ENCODE data around the gene COQ8A. TPM values are rescaled to one million over a fixed set of nuclear protein-coding genes. Genes with fewer than 3 reads are reported as not detected.

The COQ8A gene
- polyA plus RNA-seq, 1 donor from 2014 or later = 13.2 TPM

- no peak overlapping the region for H3K27ac ChIP-seq (ENCODE audit: low read length)
Observed at GRCh38 chr1:227004796-227005195, 64.7 kb downstream of the COQ8A start.

GRCh38 chr1:227006226-227006796 is 66.2 kb downstream of the COQ8A start:
- no peaks in the 10 kb centered on the region for H3F3A ChIP-seq (ENCODE audit: insufficient read depth, low read length, poor library complexity, severe bottlenecking)
- no peak overlapping the region for H3K4me2 ChIP-seq (ENCODE audit: low read length)
- H3K27ac ChIP-seq (ENCODE audit: low read length) = no peak overlapping the region
- H3K79me2 ChIP-seq (replicated peaks; ENCODE audit: insufficient read depth, low read length) = no peaks in the 10 kb centered on the region
- H3K9ac ChIP-seq (ENCODE audit: low read length) = no peak overlapping the region
- peaks cover 3% of the 10 kb centered on the region for H3K36me3 ChIP-seq (ENCODE audit: insufficient read depth, low read length)
- no peak overlapping the region for H3K4me3 ChIP-seq (ENCODE audit: low read length)
- no peaks in the 10 kb centered on the region for H3K9me3 ChIP-seq (ENCODE audit: low read length)
- H3K27me3 ChIP-seq (ENCODE audit: insufficient read depth, low read depth, low read length) = no peaks in the 10 kb centered on the region
- no peaks in the 10 kb centered on the region for H3K9me2 ChIP-seq (ENCODE audit: insufficient read depth, low read length)
- H2AFZ ChIP-seq (ENCODE audit: low read depth, low read length) = no peak overlapping the region
- no peaks in the 10 kb centered on the region for H4K20me1 ChIP-seq (ENCODE audit: insufficient read depth)
- no peak for TF ChIP-seq RAD21 (conservative IDR thresholded peaks at IDR 0.05)
- TF ChIP-seq CTCF (IDR thresholded peaks at IDR 0.05; ENCODE audit: poor library complexity, severe bottlenecking) = no peak
- no peak for TF ChIP-seq EZH2 (IDR thresholded peaks at IDR 0.05; ENCODE audit: borderline replicate concordance, insufficient read depth, low read length, poor library complexity, severe bottlenecking)
- no peak for TF ChIP-seq MXI1 (conservative IDR thresholded peaks at IDR 0.05; ENCODE audit: poor library complexity, severe bottlenecking)
- no peak for TF ChIP-seq EP300 (conservative IDR thresholded peaks at IDR 0.05; ENCODE audit: poor library complexity, severe bottlenecking)
- TF ChIP-seq TAF1 (IDR thresholded peaks at IDR 0.05; ENCODE audit: low read depth) = no peak
- no peak for TF ChIP-seq POLR2AphosphoS5 (IDR thresholded peaks at IDR 0.05)
- no peak for TF ChIP-seq SMC3 (conservative IDR thresholded peaks at IDR 0.05; ENCODE audit: poor library complexity)

More at GRCh38 chr1:227004796-227005195, 64.7 kb downstream of the COQ8A start:
- no peaks in the 10 kb centered on the region for H3F3A ChIP-seq (ENCODE audit: insufficient read depth, low read length, poor library complexity, severe bottlenecking)
- H3K36me3 ChIP-seq (ENCODE audit: insufficient read depth, low read length) = peaks cover 3% of the 10 kb centered on the region
- H3K9ac ChIP-seq (ENCODE audit: low read length) = no peak overlapping the region
- H3K9me2 ChIP-seq (ENCODE audit: insufficient read depth, low read length) = no peaks in the 10 kb centered on the region
- no peaks in the 10 kb centered on the region for H3K9me3 ChIP-seq (ENCODE audit: low read length)
- no peak overlapping the region for H3K4me3 ChIP-seq (ENCODE audit: low read length)
- no peak overlapping the region for H3K4me2 ChIP-seq (ENCODE audit: low read length)
- TF ChIP-seq POLR2AphosphoS5 (IDR thresholded peaks at IDR 0.05) (no peak), EZH2 (IDR thresholded peaks at IDR 0.05; ENCODE audit: borderline replicate concordance, insufficient read depth, low read length, poor library complexity, severe bottlenecking) (no peak), CTCF (IDR thresholded peaks at IDR 0.05; ENCODE audit: poor library complexity, severe bottlenecking) (no peak), SMC3 (conservative IDR thresholded peaks at IDR 0.05; ENCODE audit: poor library complexity) (no peak), TAF1 (IDR thresholded peaks at IDR 0.05; ENCODE audit: low read depth) (no peak), RAD21 (conservative IDR thresholded peaks at IDR 0.05) (no peak), EP300 (conservative IDR thresholded peaks at IDR 0.05; ENCODE audit: poor library complexity, severe bottlenecking) (no peak), MXI1 (conservative IDR thresholded peaks at IDR 0.05; ENCODE audit: poor library complexity, severe bottlenecking) (no peak)
- TF ChIP-seq, protein P1, sequence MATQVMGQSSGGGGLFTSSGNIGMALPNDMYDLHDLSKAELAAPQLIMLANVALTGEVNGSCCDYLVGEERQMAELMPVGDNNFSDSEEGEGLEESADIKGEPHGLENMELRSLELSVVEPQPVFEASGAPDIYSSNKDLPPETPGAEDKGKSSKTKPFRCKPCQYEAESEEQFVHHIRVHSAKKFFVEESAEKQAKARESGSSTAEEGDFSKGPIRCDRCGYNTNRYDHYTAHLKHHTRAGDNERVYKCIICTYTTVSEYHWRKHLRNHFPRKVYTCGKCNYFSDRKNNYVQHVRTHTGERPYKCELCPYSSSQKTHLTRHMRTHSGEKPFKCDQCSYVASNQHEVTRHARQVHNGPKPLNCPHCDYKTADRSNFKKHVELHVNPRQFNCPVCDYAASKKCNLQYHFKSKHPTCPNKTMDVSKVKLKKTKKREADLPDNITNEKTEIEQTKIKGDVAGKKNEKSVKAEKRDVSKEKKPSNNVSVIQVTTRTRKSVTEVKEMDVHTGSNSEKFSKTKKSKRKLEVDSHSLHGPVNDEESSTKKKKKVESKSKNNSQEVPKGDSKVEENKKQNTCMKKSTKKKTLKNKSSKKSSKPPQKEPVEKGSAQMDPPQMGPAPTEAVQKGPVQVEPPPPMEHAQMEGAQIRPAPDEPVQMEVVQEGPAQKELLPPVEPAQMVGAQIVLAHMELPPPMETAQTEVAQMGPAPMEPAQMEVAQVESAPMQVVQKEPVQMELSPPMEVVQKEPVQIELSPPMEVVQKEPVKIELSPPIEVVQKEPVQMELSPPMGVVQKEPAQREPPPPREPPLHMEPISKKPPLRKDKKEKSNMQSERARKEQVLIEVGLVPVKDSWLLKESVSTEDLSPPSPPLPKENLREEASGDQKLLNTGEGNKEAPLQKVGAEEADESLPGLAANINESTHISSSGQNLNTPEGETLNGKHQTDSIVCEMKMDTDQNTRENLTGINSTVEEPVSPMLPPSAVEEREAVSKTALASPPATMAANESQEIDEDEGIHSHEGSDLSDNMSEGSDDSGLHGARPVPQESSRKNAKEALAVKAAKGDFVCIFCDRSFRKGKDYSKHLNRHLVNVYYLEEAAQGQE (IDR thresholded peaks at IDR 0.05; ENCODE audit: borderline replicate concordance) = no peak
- H3K79me2 ChIP-seq (replicated peaks; ENCODE audit: insufficient read depth, low read length) = no peaks in the 10 kb centered on the region
- H2AFZ ChIP-seq (ENCODE audit: low read depth, low read length) = no peak overlapping the region
- no peaks in the 10 kb centered on the region for H3K27me3 ChIP-seq (ENCODE audit: insufficient read depth, low read depth, low read length)
- H4K20me1 ChIP-seq (ENCODE audit: insufficient read depth) = no peaks in the 10 kb centered on the region

Data from neural cell (in vitro differentiated cells).